ENCODE data around the gene FGFR3.

FGFR3 gene

GRCh38 chr4:1821679-1822567, 28.8 kb downstream of the FGFR3 start:
- Histone ChIP-seq H3K36me3 (ENCODE audit: insufficient read depth, low read length) (peaks cover 82% of the 10 kb centered on the region), H3K9me3 (ENCODE audit: low read length) (no peaks in the 10 kb centered on the region)

DNA sequence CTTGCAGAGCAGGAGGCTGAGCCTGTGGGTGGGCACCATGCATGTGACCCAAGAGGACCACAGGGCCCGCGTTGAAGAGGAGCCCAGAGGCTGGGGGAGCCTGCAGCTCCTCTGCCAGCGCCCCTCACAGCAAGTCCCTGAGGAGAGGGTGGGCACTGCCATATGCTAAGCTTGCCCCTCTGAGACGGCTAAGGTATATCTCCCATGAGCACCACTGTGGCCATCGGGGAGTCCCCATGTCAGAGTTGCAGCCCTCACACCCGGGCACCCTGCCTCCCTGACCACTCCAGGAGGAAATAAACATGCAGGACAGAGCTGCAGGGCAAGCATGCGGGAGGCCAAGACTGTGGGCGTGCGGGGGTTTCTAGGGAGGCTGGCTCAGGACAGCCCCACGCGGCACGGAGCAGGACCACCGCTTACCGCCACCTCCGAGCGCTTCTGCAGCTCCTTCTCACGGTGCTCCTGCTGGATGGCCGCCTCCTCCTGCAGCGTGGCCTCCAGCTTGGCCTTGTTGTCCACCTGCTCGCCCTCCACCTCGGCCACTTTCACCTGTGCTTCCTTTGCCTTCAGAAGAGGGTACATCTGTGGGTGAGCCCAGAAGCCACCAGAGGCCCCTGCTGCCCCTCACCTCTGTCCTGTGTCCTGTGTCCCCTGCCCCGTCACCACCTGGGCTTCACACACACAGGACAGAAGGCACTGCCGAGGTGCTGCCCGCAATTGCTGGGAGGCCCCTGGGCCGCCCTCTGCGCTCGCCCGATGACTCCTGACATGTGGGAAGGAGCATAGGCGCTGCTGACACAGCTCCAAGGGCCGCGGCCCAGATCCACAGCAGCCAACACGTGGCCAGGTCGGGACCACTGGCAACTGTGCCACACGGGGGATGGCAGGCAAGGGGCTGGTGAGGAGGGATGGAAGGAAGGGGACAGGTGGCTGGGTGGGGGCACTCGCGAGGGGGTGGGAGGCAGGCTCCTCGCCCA, 29.8 kb downstream of the FGFR3 start:
- no peaks in the 10 kb centered on the region for H3K4me1 ChIP-seq (ENCODE audit: insufficient read depth, low read length)
- no peaks in the 10 kb centered on the region for H3K27me3 ChIP-seq (ENCODE audit: insufficient read depth, low read length)
- H2AFZ ChIP-seq (ENCODE audit: low read depth, low read length), result no peak overlapping the region
- H3K4me3 ChIP-seq (ENCODE audit: low read length), result no peak overlapping the region
- no peaks in the 10 kb centered on the region for H3K9me3 ChIP-seq (ENCODE audit: low read length)
- H3K36me3 ChIP-seq (ENCODE audit: insufficient read depth, low read length), result peaks cover 75% of the 10 kb centered on the region

More at GRCh38 chr4:1821679-1822567, 28.8 kb downstream of the FGFR3 start:
- H3K4me1 ChIP-seq (ENCODE audit: insufficient read depth, low read length), result no peaks in the 10 kb centered on the region
- no peak overlapping the region for H2AFZ ChIP-seq (ENCODE audit: low read depth, low read length)
- no peaks in the 10 kb centered on the region for H3K27me3 ChIP-seq (ENCODE audit: insufficient read depth, low read length)
- H3K4me3 ChIP-seq (ENCODE audit: low read length), result no peak overlapping the region

GRCh38 chr4:1823545-1823932, 30.4 kb downstream of the FGFR3 start:
- no peak overlapping the region for H3K4me3 ChIP-seq (ENCODE audit: low read length)
- H3K4me1 ChIP-seq (ENCODE audit: insufficient read depth, low read length), result no peaks in the 10 kb centered on the region
- no peaks in the 10 kb centered on the region for H3K9me3 ChIP-seq (ENCODE audit: low read length)
- H3K27me3 ChIP-seq (ENCODE audit: insufficient read depth, low read length), result no peaks in the 10 kb centered on the region
- H3K36me3 ChIP-seq (ENCODE audit: insufficient read depth, low read length), result peaks cover 71% of the 10 kb centered on the region
- H2AFZ ChIP-seq (ENCODE audit: low read depth, low read length), result no peak overlapping the region

GRCh38 chr4:1824746-1825145, 31.7 kb downstream of the FGFR3 start:
- Histone ChIP-seq H3K4me1 (ENCODE audit: insufficient read depth, low read length) (no peaks in the 10 kb centered on the region), H3K36me3 (ENCODE audit: insufficient read depth, low read length) (peaks cover 64% of the 10 kb centered on the region), H3K27me3 (ENCODE audit: insufficient read depth, low read length) (no peaks in the 10 kb centered on the region), H2AFZ (ENCODE audit: low read depth, low read length) (no peak overlapping the region), H3K9me3 (ENCODE audit: low read length) (peaks cover 4% of the 10 kb centered on the region), H3K4me3 (ENCODE audit: low read length) (no peak overlapping the region)

DNA sequence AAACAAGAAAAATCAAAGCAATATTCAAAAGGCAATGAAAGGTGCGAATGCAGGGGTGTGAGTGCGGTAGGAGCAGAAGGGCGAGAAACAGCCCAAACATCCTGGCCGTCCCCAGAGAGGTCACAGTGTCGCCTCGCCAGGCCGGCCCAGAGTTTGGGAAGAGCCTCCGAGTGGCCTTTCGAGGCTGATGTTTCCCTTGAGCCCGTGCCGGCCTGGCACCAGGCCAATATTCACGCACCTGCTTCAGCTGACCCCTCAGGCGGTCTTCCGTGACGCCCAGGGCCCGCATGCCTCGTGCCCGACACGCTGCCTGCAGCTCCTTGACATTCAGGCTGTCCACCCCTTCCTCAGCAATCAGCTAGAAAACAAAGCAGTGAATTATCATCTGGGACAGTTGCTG, 32.2 kb downstream of the FGFR3 start:
- Histone ChIP-seq H2AFZ (ENCODE audit: low read depth, low read length) (no peak overlapping the region), H3K4me1 (ENCODE audit: insufficient read depth, low read length) (no peaks in the 10 kb centered on the region), H3K4me3 (ENCODE audit: low read length) (no peak overlapping the region), H3K9me3 (ENCODE audit: low read length) (peaks cover 7% of the 10 kb centered on the region), H3K36me3 (ENCODE audit: insufficient read depth, low read length) (peaks cover 65% of the 10 kb centered on the region), H3K27me3 (ENCODE audit: insufficient read depth, low read length) (no peaks in the 10 kb centered on the region)

DNA sequence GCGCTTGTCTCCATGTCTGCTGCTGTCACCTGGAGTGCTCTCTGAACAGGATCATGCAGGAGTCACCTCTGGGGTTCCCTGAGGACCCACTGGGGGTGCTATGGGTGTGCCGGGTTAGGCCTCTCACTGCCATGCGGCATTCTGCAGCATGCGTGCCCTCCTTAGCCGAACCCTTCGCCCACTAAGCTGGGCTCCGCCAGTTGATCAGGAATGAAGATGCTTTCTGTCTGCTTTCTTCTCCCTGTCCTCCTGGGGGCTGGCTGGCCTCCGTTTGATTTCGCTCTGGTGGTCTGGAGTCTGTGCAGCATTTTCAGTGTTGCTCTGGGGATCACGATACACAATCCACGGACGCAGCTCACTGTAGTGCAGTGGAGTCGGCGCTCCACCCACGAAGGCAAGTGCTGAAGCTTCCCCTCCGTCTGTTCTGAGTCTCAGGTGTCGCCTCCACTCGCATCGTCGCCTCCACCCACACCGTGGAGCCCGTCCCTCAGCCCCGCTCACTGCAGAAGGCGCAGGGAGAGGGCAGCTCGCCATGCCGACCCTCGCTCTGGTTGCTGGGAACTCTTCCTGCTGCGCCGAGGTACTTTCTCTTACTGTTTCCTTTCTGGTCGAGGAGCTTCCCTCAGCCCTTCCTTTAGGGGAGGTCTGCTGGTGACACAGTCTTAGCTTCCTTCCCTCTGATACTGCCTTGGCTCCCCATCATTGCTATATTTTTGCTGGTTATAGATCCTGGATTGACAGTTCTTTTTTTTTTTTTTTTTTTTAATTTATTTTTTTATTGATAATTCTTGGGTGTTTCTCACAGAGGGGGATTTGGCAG, 33.6 kb downstream of the FGFR3 start:
- Histone ChIP-seq H3K27me3 (ENCODE audit: insufficient read depth, low read length) (no peaks in the 10 kb centered on the region), H3K36me3 (ENCODE audit: insufficient read depth, low read length) (peaks cover 75% of the 10 kb centered on the region), H3K9me3 (ENCODE audit: low read length) (peaks cover 13% of the 10 kb centered on the region), H2AFZ (ENCODE audit: low read depth, low read length) (no peak overlapping the region), H3K4me1 (ENCODE audit: insufficient read depth, low read length) (peaks cover 4% of the 10 kb centered on the region), H3K4me3 (ENCODE audit: low read length) (no peak overlapping the region)

- H3K4me1 ChIP-seq (ENCODE audit: insufficient read depth, low read length), result peaks cover 5% of the 10 kb centered on the region
- peaks cover 13% of the 10 kb centered on the region for H3K9me3 ChIP-seq (ENCODE audit: low read length)
- H2AFZ ChIP-seq (ENCODE audit: low read depth, low read length), result no peak overlapping the region
- no peaks in the 10 kb centered on the region for H3K27me3 ChIP-seq (ENCODE audit: insufficient read depth, low read length)
- H3K4me3 ChIP-seq (ENCODE audit: low read length), result no peak overlapping the region
- H3K36me3 ChIP-seq (ENCODE audit: insufficient read depth, low read length), result peaks cover 70% of the 10 kb centered on the region
Measured at GRCh38 chr4:1830234-1830633, 37.1 kb downstream of the FGFR3 start.

GRCh38 chr4:1830642-1831228, 37.6 kb downstream of the FGFR3 start:
- H3K4me1 ChIP-seq (ENCODE audit: insufficient read depth, low read length), result peaks cover 5% of the 10 kb centered on the region
- H3K4me3 ChIP-seq (ENCODE audit: low read length), result no peak overlapping the region
- H3K9me3 ChIP-seq (ENCODE audit: low read length), result peaks cover 13% of the 10 kb centered on the region
- H3K27me3 ChIP-seq (ENCODE audit: insufficient read depth, low read length), result no peaks in the 10 kb centered on the region
- H2AFZ ChIP-seq (ENCODE audit: low read depth, low read length), result no peak overlapping the region
- peaks cover 69% of the 10 kb centered on the region for H3K36me3 ChIP-seq (ENCODE audit: insufficient read depth, low read length)

GRCh38 chr4:1831331-1831730, 38.2 kb downstream of the FGFR3 start:
- Histone ChIP-seq H3K4me1 (ENCODE audit: insufficient read depth, low read length) (peaks cover 5% of the 10 kb centered on the region), H3K27me3 (ENCODE audit: insufficient read depth, low read length) (no peaks in the 10 kb centered on the region), H3K36me3 (ENCODE audit: insufficient read depth, low read length) (peaks cover 68% of the 10 kb centered on the region)

GRCh38 chr4:1832690-1833089, 39.6 kb downstream of the FGFR3 start:
- peaks cover 68% of the 10 kb centered on the region for H3K36me3 ChIP-seq (ENCODE audit: insufficient read depth, low read length)

More at GRCh38 chr4:1831331-1831730, 38.2 kb downstream of the FGFR3 start:
- Histone ChIP-seq H2AFZ (ENCODE audit: low read depth, low read length) (no peak overlapping the region), H3K4me3 (ENCODE audit: low read length) (no peak overlapping the region), H3K9me3 (ENCODE audit: low read length) (peaks cover 13% of the 10 kb centered on the region)

DNA sequence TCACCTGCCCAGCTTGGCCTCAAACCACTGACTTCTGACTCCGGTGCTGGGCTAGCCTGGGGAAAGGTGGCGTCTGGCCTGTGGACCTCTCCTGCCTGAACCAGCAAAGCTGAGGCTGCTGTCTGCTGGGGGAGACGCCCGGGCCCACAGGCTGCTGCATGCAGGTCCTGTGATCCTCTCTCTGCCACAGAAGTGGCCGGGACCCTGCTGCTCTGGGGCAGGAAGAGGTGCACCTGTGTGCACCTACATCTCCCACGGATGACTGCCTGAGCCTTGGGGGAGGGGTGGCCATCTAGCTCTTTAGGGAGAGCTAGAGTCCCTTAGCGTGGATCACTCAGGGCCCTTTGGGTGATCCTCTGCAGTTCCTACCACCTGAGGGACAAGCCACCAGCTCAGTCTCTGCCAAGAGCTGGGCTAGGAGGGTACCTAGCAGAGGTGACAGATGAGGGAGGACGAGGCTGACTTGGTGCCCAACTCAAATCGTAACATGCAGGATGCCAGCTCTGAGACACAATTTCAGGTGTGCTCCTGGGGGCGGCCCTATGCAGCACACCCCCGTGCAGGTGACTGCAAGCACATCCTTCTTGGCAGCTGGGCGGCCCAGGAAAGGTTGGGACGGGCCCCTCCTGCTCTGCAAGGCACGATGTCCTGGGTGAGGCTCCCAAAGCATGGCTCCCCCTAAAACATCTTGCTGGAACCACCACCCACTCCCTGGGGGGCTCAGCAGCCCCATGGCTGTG, 40.4 kb downstream of the FGFR3 start:
- Histone ChIP-seq H3K27me3 (ENCODE audit: insufficient read depth, low read length) (no peaks in the 10 kb centered on the region), H3K36me3 (ENCODE audit: insufficient read depth, low read length) (peaks cover 68% of the 10 kb centered on the region)

More at GRCh38 chr4:1832690-1833089, 39.6 kb downstream of the FGFR3 start:
- H3K9me3 ChIP-seq (ENCODE audit: low read length), result peaks cover 13% of the 10 kb centered on the region
- no peaks in the 10 kb centered on the region for H3K27me3 ChIP-seq (ENCODE audit: insufficient read depth, low read length)
- no peak overlapping the region for H3K4me3 ChIP-seq (ENCODE audit: low read length)
- peaks cover 5% of the 10 kb centered on the region for H3K4me1 ChIP-seq (ENCODE audit: insufficient read depth, low read length)
- H2AFZ ChIP-seq (ENCODE audit: low read depth, low read length), result no peak overlapping the region

More for the DNA sequence above, 40.4 kb downstream of the FGFR3 start:
- Histone ChIP-seq H3K4me1 (ENCODE audit: insufficient read depth, low read length) (peaks cover 5% of the 10 kb centered on the region), H3K9me3 (ENCODE audit: low read length) (peaks cover 13% of the 10 kb centered on the region), H3K4me3 (ENCODE audit: low read length) (no peak overlapping the region), H2AFZ (ENCODE audit: low read depth, low read length) (no peak overlapping the region)
